Umbilical cord (tissue), 2 donors: ENCODE results near the gene ASB4. TPM values are rescaled to one million over a fixed set of nuclear protein-coding genes. Genes with fewer than 3 reads are reported as not detected.
"Not testable (repeated sequence)": the region's sequence is repeated elsewhere in the genome, so short reads cannot be mapped to it uniquely, and the experiment has no call there.

ENCODE experiments used
- DNase-seq: peaks from one replicate; pipeline ENCODE4 v3.0.0-alpha.2; 2015; ENCODE audit warnings: low spot score
- total RNA-seq: library from RNA; depleted of rRNA; stranded (reverse); fragments of >200 nt; gene quantifications from one replicate; pipeline ENCODE4 v1.2.3, GENCODE V29; 2014; ENCODE audit warnings: low replicate concordance; ENCODE audit not compliant: insufficient read depth

The ASB4 gene
- total RNA-seq, 1 donor from 2014 or later: 2.2 TPM

DNA sequence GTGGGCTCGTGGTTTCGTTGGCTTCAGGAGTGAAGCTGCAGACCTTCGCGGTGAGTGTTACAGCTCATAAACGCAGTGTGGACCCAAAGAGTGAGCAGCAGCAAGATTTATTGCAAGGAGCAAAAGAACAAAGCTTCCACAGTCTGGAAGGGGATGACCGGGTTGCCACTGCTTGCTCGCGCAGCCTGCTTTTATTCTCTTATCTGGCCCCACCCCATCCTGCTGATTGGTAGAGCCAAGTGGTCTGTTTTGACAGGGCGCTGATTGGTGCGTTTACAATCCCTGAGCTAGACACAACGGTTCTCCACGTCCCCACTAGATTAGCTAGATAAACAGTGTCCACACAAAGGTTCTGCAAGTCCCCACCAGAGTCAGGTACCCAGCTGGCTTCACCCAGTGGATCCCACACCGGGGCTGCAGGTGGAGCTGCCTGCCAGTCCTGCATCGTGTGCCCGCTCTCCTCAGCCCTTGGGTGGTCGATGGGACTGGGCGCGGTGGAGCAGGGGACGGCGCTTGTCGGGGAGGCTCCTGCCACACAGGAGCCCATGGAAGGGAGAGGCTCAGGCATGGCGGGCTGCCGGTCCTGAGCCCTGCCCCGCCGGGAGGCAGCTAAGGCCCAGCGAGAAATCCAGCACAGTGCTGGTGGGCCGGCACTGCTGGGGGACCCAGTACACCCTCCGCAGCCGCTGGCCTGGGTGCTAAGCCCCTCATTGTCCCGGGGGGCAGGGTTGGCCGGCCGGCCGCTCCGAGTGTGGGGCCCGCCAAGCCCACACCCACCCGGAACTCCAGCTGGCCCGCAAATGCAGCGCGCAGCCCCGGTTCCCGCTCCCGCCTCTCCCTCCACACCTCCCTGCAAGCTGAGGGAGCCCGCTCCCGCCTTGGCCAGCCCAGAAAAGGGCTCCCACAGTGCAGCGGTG lies 66.5 kb downstream of the ASB4 start:
- not testable (repeated sequence) for DNase-seq

DNA sequence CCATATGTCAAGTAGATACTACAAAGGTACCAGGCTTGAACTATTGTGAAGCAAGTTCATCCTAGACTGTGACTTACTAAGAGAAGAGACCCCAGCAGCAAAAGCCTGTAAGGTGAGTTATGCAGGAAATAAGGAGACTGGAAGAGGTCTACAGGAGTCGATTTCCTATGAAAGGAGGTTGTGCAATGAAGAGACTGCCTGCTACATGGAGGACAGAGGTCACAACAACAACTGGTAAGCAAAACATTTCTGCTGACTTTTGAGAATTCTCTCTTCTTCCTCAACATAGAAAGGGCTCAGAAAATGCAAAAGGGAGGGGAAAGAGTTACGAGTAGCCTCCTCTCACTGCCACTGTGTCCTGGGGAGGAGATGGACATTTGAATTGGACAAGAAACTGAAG lies 68.2 kb downstream of the ASB4 start:
- no peak for DNase-seq

DNA sequence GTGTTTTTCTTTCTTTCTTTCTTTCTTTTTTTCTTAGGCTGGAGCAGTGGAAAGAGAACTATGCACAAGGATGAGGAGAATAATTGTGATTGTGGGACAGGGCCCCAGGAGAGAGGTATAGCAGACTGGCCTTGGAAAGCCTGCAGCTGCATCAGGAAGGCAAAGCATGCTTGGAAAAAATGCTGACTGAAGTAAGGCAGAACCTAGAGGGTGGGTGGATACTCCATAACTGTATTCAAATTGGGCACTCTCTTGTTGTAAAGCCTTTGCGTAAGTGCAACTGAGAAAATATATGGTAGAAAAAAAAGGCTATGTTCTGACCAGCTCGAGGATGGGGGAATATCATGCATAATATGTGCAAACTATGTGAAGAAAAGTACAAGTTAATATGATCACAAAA lies 71.0 kb downstream of the ASB4 start:
- DNase-seq: no peak

DNA sequence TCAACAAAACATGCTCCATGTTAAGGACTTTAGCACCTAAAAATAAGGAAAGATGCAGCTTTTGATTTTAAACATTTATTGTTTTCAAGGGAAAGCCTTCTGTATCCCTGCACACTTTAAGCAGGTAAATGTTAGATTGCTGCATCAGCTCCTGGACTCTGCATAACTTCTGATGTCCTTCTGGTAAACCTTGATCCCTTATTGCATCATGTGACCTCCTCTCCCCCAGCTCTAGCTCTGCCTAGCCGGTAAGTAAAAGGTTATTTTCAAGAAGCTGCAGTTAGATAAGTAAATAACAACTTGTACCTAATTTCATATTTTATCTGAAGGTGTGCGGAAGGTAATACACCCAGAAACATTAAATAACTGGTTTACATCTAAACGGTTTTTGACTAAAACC lies 73.1 kb downstream of the ASB4 start:
- DNase-seq: no peak

DNA sequence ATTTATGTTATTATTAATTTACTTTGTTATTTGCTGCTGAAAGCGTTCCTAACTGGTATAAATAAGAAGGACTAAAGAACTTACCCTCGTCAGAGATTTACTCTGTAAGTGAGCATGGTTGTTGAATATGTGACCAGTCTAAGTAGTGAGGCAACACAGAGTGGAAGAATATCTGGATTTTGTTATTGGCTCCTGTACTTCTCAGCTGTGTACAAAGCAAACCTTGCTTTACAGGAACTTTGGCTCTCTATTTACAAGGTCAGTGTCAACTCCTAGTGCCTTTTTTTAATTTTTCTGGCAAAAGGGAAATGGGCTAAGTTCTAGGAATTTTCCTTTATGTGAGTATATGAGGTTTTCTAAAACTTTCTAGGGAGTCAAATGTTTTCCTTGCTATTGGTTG lies 74.9 kb downstream of the ASB4 start:
- no peak for DNase-seq

DNA sequence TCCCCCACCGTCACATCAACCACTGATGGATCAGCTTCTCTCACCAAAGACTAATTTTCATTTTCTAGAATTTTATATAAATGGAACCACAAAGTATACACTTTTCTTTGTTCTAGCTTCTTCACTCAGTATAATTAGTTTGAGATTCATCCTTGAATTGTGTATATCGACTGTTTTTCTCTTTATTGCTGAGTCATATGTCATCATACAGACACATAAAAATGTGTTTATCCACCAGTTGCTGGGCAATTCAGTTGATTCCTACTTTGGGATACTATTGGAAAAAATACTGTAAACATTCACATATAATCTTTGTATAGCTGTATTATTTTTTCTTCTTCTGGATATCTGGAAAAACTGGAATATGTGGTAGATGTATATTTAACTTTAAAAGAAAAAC lies 84.0 kb downstream of the ASB4 start:
- no peak for DNase-seq

DNA sequence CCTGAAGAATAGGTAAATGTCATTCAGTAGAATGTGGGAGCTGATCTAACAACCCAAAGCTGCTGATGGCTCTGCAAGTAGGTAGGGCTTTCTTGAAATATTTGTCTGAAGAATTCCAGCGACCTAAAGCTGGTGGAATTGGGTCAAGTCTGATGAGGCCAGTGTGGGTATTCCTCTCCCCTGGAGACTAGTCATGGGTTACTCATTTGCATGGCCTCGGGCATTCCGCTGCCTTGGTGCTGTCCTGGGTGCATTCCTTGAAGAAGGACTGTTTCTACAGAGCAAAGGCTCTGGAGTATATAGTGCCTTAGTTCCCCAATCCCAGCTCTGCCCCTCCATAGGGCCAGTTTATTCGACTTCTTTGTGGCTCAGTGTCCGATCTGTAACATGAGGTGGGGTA lies 91.4 kb downstream of the ASB4 start:
- no peak for DNase-seq

DNA sequence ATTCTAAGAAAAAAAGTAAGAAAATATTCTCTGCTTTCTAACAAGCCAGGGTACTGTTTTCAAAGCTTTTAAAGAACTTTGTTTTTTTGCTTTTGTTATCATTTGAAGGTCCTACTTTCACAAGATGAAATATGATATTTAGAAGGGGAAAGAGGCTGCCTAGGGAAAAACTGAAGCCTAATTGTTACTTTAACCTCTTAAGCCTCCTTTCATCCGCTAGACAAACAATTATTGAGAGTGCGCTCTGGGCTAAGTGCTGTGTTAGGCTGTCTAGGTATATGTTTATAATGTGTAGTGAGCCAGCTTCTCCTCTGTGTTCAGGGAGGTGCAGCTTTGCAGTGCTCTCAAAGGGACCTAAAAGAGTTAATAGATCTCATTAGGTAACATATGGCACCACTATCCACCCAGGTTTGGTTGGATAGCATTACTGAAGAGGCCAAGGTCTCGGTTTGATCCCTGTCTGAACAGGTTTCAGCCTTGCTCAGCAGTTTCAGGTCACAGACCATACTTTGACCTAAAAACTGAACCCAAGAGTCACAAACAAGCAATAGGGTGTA lies 92.6 kb downstream of the ASB4 start:
- no peak for DNase-seq

DNA sequence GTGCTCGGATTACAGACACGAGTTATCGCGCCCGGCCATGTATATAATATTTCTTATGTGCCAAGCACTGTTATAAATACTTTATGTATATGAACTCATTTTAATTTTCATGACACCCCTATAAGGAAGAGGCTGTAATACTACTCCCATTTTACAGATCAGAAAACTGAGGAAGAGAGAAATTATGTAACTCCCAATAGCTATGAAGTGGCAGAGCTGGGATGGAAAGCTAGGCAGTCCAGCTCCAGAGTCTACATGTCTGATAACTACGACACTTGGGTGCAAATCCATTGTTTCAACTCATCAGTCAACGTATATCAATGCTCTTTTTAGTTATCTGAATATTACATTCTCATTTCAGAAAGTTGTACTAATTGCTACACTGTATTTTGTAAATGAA lies 93.6 kb downstream of the ASB4 start:
- no peak for DNase-seq

DNA sequence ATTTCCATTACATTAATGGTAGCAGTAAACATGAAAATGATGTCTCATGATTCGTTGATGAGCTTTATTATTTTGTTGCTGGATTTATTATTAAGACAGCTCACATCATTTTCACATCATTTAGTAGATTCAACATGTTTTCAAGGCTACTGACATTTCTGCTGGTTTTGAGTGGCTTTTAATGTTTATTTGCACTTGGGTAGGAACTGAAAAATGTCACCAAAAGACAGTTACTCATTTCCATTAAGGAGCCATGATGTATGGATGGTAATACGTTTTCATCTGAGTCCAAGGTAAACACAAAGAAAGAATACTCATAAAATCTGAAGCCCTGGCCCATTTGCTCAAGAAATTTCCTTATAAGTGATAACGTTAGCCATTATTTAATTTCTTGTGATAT lies 95.7 kb downstream of the ASB4 start:
- no peak for DNase-seq

DNA sequence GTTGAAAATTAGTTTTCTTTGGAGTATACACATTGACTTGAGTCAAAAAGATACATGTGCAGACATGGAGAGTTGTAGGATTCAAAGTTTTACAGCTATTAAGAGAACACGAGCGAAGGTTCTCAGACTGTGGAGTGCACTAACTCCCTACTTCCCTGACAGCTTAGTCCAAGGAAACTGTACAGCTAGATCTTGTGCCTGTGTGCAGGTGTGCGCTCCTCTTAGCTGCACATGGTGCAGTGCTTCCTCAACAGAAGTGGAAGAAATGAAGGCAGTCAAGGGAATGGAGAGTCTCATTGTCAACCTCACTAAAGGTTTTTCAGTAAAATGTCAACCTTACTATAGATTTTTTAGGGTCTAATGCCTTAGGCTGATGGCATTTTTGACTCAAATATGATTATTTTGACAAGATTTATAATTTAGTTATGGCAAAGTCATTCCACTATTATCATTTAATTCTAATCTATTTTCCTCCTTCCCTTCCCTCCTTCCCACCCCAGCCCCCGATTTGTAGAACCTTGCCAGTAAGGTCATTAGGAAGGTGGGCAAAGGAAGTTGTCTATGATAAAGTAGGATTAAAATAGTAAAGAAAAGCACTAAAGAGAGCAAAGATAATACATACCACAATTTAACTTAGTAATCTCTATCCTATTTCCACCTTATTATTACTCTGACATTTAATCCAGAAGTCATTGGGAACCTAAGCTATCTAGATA lies 97.0 kb downstream of the ASB4 start:
- DNase-seq: no peak

DNA sequence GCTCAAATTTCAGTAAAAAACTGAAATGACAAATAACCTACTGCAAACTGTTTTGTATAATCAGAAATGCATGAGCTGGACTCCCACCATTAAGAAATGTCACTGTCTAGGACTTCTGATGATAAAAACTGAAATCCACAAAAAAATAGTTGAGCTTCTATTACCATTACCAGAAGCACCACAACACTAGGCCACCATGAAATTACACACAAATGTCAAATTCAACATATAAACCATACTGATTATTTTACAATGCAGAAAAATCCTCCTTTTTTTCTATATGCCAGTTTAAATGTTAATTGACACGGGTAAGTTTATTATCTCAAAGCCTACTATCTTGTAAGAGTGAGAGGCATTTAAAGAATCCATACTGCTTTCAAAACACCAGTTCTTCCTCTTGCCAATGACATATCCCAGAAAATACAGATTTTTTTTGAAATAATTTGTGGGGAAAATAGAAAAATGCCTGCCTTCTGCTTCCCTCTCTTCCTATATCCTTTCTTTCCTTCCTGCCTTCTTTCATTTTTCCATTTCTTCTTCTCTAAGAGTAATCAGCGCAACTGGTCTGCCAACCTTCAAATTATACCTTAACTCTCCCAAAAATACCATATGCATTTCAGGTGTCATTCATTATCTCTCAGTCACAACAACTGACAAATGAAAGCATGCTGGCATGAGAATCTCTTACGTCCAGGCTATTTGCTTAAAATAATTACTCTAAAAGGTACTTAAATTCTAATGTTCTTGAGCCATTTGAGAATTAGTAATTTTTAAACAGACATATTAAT lies 98.3 kb downstream of the ASB4 start:
- no peak for DNase-seq

DNA sequence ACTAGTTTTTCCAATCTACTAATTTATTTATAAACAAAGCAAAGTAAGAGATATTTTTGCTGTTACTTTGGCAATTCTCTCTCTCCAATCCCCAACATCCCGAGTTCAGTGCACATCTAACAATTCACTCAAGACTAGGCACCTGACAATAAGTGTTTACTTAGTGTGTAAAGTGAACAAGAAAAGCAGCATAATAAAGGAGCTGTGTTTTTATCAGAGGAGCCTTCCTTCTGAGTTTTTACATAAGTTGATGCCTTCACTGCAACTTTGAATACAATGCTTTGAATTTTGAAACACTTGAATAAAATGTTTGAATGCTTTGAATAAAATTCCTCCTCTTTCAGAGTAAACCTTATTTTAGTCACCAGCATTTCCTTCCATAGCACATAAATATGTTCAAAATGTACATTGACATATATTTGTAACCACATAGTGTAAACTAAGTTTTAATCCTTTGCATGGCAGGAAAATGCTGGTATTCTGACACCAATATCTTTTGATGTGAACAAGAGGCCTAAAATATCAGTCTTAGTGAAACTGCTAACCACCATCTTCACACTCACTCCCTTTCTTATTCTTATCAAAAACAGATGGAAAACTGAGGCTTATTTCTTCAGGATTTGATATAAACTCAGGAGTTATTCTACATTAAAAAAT lies 99.2 kb downstream of the ASB4 start:
- DNase-seq: no peak

DNA sequence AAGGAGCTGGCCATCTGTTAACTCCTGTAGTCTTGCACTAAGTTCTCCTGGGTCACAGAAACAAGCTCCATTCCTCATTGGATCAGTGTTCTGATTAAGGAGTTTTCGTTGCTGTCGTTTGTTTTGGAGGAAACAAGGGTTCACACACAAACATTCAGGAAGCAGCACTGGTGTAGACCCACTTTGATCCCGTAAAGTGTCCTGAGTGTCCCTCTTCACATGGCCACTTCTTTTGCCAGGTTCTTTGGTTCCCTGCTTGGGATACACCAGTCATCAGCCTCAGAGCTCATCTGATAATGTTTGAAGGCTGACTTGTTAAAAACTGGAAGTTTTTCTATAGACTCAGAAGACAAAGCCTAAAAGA lies 99.7 kb downstream of the ASB4 start:
- DNase-seq: no peak

DNA sequence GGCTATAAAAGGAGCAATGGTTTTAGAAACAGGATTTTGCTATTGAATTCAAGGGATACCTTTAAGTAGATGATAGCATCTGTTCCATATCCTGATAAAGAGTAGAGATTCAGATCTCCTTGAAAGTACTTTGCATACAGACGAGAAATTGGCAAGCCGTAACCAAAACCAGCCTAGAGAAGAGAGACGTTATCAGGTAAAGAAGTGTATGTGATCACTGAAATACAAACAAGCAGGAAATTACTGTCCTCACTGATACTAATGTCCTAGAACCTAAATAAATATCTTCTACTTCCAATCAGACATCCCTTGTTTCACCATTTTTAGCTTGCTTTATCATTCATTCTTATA lies 101.2 kb downstream of the ASB4 start:
- no peak for DNase-seq

DNA sequence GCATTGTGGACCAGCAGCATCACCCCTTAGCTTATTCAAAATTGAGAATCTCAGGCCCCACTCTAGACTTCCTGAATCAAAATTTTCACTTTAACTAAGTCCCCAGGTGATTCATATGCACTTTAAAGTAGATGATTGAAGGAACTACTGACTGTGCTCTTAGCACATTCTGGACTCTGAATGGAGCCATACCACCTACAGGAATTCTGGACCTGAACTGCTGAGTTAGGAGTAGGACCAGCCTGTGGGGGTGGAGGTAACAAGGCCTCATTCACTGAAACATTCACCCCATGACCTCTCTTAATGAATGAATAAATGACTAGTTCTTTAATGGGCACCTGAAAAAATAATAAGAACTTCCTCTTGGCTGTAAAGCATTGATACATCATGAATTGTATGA lies 103.3 kb downstream of the ASB4 start:
- no peak for DNase-seq

DNA sequence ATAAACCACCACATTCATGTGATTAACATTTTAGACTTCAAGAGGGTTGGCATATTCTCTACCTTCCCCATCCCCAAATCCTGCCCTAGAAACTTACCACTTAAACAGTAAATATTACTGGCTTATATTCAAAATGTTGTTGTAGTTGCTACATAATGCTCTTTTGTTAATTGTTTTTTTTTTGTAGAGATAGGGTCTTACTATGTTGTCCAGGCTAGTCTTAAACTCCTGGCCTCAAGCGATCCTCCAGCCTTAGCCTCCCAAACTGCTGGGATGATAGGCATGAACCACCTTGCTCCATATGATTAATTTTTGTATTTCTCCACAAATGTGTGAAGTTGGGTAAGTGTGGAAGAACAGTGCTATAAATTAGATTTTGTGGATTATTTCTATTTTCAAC lies 104.0 kb downstream of the ASB4 start:
- no peak for DNase-seq
